Endothelial cell of hepatic sinusoid (primary cell): Measurements from ENCODE around the gene MKNK1.

Experiments used
- in situ Hi-C: cut with HindIII; loops from 2 replicates; pipeline ENCODE4 v1.10.0; 2017; ENCODE audit warnings: low sequenced_read_pairs

The MKNK1 gene

GRCh38 chr1:46599059-46599970 is 4.8 kb downstream of the MKNK1 start:
- in situ Hi-C loops, result no loop called here

GRCh38 chr1:46596846-46597245 is 7.2 kb downstream of the MKNK1 start:
- in situ Hi-C loops, result no loop called here

- in situ Hi-C loops, result no loop called here
Observed at GRCh38 chr1:46596036-46596435, 8.0 kb downstream of the MKNK1 start.

DNA sequence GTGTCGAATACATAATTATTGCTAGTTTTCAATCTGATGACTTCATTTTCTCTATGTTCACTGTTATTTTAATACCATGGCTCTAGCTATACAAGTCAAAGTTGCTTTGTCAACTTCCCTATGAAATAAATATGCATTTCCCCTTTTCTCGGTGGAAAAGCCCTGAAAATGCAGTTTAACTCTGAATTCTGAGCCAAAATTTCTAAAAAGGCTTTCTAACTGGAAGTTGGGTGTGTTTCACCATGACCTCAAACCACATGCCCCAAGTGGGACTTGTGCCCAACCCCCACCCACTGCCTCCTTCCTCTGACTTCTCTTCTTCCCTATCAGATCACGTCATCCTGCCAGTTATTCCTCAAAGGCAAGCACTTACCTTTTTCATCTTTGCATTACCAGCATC is 8.9 kb downstream of the MKNK1 start:
- in situ Hi-C loops, result no loop called here

DNA sequence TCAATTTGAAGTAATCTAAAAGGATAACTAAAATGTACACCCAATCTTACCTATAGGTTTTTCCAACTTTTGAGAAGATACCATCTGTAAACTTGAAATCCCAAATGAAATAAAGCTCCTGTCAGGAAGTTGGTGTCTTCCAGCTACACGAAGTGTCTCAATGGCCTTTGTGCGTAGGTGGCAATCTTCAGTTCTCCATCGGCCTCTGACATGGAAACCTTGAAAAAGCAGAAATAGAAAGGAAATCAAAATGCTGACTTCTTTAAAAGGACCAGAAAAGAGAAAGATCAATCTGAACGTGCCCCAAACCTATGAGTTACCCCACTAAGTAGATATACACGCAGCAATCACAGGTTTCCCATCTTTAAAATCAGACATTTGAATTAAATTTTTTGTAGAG is 10.0 kb downstream of the MKNK1 start:
- in situ Hi-C loops, result no loop called here

GRCh38 chr1:46592823-46593222 is 11.2 kb downstream of the MKNK1 start:
- in situ Hi-C loops, result no loop called here

GRCh38 chr1:46589529-46589928 is 14.5 kb downstream of the MKNK1 start:
- in situ Hi-C loops, result no loop called here

- in situ Hi-C loops, result no loop called here
Observed at GRCh38 chr1:46587069-46587468, 17.0 kb downstream of the MKNK1 start.

GRCh38 chr1:46585312-46585938 is 18.6 kb downstream of the MKNK1 start:
- in situ Hi-C loops, result no loop called here

DNA sequence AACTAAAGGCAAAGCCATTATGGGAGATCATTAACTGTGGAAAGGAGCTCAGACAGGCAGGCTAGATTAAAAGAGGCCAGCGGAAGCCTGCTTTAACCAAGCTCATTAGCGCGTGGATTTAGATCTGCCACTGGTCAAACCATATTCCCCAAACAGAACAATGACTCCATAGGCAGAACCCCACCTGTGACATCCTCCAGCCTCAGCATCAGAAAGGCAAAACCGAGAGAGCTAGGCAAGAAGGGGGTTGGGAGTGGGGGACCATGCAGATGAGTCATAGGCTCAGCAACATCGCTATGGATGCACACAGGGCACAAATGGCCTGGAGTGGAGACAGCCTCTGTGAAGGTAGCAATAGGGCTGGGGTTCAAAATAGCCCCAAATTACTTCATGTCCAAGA is 20.6 kb downstream of the MKNK1 start:
- in situ Hi-C loops, result no loop called here

DNA sequence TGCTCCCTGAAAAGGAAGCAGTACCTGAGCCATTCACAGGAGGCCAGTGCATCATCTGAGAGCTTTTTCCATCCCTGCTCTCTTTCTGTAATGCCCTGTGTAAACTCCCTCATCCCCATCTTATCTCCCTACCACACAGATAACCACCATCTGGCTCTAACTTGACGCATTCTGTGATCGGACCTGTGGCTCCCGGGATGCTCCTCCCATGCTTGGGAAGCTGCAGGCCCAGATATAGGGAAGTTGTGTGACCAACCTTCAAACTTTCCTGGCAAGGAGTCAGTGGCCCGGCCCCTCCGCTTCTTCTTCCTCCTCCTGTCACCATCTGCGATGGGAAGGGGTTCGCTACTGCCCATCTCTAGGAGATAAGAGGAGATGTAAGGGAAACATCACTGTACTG is 21.1 kb downstream of the MKNK1 start:
- in situ Hi-C loops, result no loop called here

GRCh38 chr1:46581681-46582455 is 22.2 kb downstream of the MKNK1 start:
- in situ Hi-C loops, result no loop called here

DNA sequence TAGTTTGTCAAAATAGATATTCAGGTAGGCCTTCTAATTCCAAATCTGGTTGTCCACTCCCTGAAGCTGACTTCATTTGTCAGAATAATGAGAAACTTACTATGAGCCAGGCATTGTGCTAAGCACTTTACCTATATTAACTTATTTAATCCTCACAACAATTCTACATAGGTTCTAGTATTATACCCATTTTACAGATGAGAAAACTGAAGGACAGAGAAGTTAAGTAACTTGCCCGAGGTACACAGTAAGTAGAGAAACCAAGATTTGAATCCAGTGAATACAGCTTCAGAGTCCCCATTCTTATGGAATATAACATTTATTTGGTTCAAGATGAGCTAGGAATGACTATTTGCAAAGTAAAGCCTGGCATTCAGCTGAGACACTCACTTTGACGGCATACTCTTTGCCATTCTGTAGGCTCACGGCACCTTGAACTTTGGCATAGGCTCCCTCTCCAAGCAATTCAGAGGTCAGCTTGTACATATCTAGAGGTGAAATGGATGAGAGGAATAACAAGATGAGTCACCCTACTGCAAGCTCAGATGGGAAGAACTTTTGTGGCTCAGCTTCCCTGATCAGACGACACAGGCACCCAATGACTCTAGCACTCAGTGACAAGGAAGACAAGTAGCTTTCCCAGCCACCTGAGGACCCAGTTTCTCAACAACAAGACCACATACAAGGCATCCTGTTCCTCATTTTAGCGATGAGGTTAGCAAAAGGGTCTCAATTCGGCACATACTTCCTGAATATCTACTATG is 23.7 kb downstream of the MKNK1 start:
- in situ Hi-C loops, result no loop called here

DNA sequence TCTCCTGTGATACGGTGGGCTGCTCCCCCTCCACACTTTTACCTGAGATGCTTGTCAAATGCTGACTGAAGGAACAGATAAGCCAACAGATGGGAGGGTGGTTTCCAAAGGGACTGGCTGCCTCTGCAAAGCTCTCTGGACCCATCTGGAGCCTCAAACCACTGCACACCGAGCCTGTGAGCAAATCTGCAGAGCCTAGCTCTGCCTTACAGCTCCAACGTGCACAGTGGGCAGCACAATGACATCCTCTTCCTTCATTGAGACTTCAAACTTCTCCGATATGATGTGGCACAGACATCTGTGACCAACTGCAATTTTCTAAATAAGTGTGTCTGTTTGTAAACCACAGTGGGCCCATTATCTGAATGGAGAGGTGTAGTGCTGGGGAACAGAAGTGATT is 26.4 kb downstream of the MKNK1 start:
- in situ Hi-C loops, result loop anchor here (5.0 kb wide), 1 partner anchor 40 kb away; the partner anchor contains the start of gene MOB3C

GRCh38 chr1:46576596-46576995 is 27.5 kb downstream of the MKNK1 start:
- in situ Hi-C loops, result loop anchor here (5.0 kb wide), 1 partner anchor 41 kb away; the partner anchor contains the start of gene MOB3C

DNA sequence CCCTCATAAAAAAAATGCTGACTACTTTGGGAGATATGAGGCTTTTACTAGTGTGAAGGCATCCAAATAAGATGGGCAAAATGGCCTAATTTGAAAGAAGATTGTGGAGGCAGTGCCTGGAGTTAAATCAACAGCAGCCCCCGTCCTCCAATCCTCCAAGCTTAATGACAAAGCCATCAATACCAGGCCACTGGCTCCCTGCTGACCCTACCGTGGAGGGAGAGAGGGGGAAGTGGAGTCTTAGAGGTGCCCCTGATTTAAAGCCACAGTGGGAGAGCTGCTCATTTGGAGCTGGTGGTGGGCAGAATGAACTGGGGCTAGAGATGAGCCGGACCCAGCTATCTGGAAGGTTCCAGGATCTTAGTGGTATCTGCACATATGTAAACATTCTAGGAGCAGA is 28.3 kb downstream of the MKNK1 start:
- in situ Hi-C loops, result loop anchor here (5.0 kb wide), 1 partner anchor 42 kb away; the partner anchor contains the start of gene MOB3C

GRCh38 chr1:46575300-46575699 is 28.8 kb downstream of the MKNK1 start:
- in situ Hi-C loops, result loop anchor here (5.0 kb wide), 1 partner anchor 42 kb away; the partner anchor contains the start of gene MOB3C

DNA sequence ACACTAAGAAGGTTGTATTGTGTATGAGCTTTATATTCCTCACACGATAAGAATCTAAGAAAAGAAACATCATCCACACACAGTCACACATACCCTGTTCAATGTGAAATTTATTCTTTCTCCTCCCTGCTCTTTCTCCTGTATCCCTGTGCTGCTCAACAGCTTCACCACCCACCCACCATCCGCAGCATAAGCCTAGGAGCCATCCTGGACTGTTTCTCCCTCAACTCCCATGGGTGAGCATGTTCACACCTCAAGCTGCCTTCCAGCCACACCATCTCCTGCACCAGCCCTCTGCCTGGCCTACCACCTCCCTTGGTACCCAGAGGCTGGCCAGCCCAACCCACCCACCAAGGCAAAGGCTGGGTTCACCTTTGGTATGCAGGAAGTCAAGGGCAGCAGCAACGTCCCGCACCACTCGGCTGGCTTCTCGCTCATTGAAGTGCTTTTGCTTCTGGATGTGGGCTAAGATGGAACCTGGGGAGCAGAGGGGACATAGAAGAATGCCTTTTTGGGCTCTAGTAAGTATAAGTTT is 32.3 kb downstream of the MKNK1 start:
- in situ Hi-C loops, result no loop called here

DNA sequence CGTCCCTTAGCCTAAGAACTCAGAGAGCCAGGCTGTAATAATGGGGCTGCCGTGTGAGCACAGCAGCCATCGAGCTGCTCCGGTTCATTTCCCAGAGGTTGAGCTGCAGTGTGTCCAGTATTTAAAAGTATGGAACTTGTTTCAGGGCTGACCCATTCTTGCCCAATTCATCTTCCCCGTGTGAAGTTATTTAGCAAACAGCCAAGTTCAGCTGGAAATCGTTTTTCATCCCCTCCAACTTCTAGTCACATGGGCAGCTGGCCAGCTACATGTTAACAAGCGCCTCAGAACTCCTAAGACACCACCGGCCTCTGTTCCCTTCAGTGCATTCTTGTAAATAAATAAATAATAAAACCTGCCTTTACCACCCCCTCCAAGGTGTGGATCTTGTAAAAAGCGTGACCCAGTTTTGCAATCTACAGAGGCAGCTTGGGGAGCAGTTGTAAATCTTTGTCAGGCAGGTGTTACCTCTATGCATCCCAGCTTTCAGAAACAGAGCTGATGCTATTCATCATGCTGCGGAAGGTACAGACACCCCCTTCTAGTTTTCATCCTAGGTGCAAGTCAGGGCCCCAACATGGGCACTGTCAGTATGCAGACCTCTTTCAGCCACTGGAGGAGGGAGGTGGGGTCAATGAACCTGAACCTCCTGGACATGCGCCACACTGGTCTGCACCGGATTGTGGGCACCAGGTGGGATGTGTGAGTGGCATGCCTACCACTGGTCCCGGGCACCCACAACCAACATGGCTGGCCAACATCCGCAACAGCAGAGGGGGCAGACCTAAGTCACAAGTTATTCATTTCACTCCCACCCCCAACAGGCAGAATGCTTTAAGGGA is 34.0 kb downstream of the MKNK1 start:
- in situ Hi-C loops, result no loop called here
